IPS DF 4.7 (cell line): ENCODE measurements around the gene CRYAB.

Experiments used
- DNase-seq: peaks from one replicate; pipeline ENCODE4 v3.0.0-alpha.2; 2013; ENCODE audit warnings: low spot score; ENCODE audit errors: extremely low read depth

Gene CRYAB, protein sequence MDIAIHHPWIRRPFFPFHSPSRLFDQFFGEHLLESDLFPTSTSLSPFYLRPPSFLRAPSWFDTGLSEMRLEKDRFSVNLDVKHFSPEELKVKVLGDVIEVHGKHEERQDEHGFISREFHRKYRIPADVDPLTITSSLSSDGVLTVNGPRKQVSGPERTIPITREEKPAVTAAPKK

DNA sequence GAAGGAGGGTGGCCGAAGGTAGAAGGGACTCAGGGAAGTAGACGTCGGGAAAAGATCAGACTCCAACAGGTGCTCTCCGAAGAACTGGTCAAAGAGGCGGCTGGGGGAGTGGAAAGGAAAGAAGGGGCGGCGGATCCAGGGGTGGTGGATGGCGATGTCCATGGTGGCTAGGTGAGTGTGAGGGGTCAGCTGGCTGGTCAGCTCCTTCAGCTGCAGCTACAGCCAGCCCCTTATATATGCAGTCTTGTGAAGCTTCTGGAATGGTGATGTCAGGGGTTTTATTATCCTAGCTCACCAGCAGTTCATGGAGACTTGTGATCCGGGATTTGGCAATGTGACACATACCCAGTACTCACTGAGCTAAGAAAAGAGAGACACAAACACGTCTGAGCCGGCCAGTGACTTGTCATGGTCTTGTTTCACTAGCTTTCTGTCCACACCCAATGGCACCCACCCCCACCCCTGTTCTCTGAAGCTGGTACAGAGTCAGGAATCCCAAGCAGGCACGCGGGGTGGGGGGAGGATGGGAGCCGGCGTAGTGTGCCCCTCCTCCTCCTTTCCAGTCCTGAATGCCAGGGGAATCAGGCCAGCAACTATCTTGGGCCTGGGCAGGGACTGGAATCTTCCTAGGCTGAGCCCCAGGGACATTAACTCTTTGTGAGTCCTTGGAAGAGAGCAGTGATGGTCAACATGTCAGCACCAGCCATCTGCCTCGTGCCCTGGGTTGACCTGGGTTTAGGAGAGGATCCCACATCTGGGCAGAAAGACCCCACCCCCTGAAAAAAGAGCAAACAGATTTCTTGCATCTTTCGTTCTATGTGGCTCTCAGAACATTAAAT, at the start of gene CRYAB:
TSS of gene CRYAB (minus strand) at position 208 of the 839 bp plus-strand sequence. CDS start at position 162, 46 bp downstream.
- no peak for DNase-seq

DNA sequence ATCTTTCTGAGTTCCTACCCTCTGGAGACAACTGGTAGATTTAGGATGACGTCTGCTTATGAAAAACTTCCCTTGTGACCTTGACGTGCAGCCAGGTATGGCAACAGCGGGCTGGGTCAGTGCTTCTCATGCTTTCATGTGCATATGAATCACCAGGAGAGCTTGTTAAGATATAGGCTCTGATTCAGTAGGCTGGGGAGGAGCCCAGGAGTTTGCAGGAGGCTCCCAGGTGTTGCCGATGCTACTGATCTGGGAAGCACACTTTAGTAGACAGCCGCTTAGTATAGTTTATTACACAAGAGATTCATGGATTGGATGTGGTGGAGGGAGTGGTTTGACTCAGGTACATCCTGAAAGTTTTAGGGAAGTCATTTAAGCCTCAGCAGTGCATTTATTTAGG, 49.3 kb upstream of the CRYAB start:
- no peak for DNase-seq

DNA sequence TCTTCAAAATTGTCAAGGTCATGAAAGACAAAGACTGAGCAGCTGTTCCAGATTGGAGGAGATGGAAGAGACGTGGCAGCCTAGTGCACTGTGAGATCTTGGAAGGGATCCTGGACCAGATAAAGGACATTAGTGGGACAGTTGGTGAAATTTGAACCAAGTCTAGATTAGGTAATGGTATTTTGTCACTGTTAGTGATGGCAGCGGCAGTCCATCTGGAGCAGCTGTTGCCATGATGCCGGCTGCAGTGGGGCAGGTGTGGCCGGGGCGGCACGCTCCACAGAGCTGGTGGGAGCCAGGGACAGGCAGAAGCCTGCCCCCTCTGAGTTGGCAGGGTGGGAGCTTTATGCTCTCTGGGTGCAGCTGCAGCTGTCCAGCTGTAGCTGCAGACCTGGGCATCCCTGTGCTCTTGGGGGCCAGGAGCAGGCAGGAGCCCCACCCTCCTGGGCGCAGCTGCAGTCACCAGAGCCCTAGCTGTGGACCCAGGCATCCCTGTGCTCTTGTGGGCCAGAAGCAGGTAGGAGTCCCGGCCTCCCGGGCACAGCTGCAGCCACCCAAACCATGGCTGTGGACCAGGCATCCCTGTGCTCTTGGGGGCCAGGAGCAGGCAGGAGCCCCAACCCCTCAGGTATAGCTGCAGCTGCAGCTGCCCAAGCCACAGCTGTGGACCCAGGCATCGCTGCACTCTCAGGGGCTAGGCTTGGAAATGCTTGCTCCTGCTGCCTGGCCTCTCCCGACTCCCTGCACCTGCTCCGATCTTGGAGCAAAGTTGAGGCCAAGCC, 46.3 kb upstream of the CRYAB start:
- no peak for DNase-seq

DNA sequence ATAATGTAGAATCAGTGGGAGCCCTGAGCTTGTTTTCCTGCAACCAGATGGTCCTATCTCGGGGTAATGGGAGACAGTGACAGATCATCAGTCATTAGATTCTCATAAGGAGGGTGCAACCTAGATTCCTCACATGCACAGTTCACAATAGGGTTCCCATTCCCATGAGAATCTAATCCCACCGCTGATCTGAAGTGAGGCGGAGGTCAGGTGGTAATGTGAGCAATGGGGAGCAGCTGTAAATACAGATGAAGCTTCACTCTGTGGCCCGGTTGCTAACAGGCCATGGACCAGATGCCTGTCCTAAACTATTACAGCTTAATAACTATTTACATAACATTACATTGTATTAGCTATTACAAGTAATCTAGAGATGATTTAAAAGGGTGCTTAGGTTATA, 42.6 kb upstream of the CRYAB start:
- no peak for DNase-seq

DNA sequence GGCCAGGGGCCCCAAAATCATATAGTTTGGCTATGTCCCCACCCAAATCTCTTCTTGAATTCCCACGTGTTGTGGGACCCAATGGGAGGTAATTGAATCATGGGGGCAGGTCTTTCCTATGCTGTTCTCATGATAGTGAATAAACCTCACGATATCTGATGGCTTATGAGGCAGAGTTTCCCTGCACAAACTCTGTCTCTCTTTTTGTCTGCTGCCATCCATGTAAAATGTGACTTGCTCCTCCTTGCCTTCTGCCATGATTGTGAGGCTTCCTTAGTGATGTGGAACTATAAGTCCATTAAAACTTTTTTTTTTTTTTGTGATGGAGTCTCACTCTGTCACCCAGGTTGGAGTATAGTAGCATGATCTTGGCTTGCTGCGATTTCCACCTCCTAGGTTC, 40.0 kb upstream of the CRYAB start:
- DNase-seq, result no peak

DNA sequence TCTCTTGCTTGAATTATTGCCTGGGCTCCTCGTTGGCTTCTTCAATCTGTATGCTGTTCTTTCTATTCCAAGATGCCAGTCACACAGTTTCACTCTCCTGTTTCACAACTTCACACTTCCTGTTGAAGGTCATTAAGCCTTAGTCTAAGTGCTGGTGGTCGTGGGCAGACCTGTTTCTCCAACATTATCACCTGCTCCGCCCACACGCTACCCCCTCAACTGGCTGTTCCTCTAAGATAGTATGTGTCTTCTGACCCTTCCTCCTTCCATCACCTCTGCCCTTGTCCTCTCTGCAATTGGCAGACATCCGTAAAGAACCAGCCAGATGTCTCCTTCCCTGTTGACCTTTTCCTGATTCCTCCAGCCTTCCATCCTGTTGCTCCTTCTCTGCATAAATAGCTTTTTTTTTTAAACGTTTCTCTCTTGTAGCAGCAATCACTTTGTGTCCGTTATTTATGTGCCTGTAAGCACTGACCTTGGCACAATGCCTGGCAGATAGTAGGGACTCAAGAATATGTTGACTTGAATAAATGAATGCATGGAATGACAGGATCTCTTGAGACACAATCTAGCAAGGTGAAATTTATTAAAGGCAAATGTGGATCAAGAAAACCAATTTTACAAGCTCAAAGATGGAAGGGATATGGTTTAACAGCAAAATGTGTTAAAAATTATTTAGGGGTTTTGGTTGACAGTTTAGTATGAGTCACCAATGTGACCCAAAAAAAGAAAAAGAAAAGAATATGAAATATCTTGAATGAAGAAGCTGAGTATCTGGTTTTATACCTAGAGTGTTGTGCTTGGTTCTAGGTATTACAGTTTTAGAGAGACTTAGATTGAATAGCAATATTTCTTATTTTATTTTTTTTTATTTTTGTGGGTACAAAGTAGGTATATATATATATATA, 38.2 kb upstream of the CRYAB start:
- no peak for DNase-seq

DNA sequence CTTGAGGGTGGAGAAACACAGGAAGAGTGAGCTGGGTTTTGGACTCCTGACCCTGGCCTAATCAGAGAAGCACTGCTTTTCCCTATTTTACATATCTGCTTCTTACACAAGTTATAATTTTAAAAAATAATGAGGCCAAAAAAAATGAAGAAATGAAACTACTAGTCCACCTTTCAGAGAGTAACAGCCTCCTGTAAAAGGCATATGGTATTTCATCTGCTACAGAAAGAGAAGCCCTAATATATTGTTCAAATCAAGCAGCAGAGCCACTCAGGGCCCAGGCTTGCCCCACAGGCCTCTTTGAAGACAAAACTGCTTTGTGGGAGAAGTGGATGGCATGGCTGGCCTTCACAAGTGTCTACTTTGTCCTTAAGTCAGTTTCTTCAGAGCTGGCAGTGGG, 35.6 kb upstream of the CRYAB start:
- DNase-seq, result no peak

DNA sequence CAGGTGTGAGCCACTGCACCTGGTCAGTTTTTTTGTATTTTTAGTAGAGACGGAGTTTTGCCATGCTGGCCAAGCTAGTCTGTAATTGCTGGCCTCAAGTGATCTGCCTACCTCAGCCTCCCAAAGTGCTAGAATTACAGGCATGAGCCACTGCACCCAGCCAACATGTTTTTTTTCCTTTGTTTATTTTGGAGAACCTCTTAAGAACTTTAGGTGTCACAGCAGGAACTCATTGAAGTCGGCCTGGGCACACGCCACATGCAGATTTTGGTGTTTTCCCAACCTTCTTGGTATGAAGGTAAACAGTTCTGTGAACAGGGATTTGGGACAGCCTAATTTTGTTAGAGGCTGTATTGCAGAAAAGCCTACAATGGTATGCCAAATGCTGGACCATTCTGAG, 34.9 kb upstream of the CRYAB start:
- DNase-seq, result no peak

DNA sequence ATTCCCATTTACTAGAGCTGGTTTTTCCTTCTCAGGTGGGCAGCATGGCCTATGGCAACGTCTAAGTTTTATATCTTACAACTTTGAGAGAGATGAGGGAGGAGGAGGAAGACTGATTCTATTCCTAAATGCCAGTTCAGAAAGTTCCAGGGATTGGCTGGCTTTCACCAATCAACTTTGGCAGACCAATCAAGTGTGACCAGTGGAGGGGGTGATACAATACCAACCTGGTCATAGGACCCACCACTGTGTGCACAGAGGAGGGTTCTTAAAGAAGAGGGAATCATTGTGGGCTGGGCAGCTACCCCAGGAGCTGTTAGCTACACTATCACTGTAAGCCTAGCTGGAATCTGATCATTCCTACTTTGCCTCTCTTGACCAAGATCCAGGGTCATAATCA, 33.6 kb upstream of the CRYAB start:
- DNase-seq, result no peak

DNA sequence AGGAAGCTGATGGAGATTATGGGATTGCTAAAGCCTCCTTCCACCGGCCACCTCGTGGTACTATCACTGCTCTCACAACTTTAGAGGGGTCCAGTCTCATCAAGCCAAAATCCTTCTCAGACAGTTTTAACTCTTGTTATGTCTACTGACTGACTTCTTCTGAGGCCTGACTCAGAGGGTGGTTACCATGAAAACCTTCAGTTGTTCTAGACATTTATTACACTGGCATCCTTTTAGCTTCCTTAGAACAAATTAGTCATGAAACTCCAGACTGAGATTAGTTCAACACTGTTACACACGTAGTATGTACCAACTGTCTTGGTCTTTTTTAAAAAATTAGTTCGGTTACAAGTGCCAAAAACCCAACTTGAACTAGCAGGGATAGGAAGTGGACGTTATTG, 33.1 kb upstream of the CRYAB start:
- DNase-seq, result no peak

DNA sequence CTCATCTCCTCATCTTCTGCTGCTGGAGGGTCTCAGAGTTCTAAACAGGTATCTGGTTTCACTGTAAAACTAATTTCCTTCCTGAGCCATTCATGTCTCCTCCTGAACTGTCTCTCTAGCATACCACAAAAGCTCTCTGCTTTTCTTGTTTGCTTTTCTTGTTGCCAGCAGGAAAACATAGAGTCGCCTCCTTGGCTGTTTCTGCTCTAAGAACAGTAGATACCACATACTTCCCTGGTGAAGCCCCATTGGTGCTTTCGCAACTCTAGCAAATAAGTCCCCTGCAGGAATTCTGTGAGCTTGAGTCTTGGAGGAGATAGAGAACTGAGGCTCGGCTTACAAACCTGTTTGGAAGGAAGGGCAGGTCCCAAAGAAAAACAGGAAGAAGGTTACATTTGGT, 32.6 kb upstream of the CRYAB start:
- no peak for DNase-seq

DNA sequence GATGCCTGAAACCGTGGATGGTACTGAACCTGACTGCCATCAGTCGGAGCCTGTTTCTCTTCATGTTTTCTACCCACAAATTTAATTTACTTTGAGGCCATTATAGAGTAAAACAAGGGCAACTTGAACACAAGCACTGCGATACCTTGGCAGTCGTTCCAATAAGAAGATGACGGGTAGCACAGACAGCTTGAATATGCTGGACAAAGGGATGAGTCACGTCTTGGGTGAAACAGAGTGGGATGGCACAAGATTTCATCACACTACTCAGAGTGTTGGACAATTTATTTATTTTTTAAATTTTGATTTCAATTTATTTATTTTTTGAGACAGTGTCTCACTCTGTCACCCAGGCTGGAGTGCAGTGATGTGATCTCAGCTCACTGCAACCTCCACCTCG, 31.3 kb upstream of the CRYAB start:
- DNase-seq, result no peak

DNA sequence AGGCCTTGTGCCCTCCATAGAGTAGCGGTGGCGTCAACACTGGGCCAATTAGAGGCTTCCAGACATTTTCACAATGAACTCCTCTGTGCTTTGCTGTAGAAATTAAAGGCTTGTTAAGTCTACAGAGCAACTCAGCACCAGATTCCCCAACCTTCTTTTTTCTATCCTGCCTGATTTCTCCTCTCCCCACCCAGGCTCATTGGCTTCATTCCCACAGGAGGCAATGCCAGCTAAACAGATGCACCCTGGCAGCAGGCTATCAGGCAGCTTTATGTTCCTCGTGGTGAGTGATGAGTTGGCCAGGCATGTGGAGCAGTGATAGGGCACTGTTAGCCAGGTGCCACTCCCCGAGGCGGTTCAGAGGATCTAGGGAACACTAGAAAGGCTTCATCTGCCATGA, 30.4 kb upstream of the CRYAB start:
- no peak for DNase-seq

DNA sequence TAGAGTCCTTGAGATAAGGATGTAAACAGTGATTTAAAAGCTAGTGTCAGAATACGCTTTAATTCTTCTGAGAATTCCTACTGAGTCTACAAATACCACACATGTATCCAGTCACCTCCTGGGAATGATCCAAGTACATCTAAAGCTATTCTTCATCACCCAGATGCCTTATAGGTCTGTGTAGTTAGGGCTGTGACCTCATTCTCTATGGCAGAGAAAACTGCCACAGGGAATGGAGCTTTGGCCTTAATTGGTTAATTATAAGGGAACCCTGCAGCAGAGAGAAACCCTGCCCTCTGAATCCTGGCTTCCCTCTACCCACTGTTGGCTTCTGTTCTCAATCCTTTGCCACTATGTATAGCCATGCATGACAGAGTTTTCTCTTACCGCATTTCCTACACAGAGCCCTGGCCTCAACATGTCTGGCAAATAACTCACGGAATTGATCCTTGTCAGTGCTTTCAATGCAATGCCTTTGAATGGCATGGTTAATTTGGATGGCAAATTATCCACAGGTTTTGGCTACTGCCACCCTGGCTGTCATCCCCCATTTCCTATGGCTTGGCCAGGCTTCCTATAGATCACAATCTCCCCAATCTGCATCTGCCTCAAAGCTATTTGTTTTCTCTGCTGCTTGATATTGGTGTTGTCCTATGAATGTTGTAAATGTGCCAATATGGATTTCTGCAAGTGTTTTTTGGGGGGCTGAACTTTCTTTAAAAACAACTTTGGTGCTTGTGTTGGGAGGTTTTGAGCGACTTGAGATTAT, 28.4 kb upstream of the CRYAB start:
- DNase-seq, result no peak

DNA sequence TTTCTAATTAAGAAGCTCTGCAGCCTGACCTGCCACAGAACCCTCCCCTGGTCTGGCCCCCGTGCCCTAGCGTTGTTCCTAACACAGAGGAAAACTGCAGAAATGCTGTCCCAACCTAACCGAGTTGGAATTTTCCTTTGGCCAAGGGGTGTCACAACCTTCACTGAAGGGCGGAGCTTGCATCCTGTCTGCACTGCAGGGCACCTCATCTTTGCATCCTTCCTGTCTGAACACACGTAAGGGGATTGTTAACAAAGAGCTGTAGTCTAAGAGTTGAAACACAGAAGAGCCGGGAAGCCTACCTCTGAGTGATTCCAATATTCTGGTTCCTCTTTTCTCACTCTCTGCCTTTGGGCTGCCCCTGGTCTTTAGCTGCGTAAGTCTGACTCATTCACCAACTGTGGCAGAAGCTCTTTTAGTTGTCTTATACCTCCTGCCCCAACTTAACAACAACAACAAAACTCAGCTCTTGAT, 27.2 kb upstream of the CRYAB start:
- DNase-seq, result no peak

DNA sequence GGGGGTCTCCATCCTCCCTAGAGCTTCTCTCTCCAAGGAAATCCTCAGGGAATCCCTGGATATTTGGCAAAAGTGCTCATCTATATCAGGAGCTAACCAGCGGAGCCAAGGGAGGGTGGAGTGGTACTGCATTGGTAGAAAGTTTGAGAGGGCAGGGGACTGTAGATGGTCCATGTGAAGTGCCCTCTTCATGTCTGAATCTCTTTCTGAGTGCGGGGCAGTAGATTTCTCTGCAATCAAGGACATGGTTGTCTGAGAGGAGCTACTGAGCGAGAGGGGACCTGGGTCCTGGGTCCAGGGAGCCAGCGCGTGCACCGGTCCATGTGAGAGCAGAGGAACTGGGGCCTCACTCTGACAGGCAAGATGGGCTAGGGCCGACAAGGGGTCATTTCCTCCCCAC, 26.3 kb upstream of the CRYAB start:
- no peak for DNase-seq

DNA sequence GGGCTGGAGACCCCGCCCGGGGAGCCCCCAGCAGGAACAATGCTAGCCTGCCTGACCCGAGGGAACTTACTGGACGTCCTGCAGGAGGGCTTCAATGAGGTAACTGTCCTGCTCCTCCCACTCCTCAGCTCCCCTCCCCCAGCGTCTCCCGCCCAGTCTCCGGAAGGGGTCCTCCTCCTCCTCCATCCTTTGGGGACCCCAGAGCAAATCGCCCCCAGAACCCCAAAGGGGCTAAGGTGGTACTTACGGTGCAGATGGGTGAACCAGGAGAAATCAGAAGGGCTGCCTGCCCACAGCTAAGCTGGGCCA, 25.8 kb upstream of the CRYAB start:
- no peak for DNase-seq

DNA sequence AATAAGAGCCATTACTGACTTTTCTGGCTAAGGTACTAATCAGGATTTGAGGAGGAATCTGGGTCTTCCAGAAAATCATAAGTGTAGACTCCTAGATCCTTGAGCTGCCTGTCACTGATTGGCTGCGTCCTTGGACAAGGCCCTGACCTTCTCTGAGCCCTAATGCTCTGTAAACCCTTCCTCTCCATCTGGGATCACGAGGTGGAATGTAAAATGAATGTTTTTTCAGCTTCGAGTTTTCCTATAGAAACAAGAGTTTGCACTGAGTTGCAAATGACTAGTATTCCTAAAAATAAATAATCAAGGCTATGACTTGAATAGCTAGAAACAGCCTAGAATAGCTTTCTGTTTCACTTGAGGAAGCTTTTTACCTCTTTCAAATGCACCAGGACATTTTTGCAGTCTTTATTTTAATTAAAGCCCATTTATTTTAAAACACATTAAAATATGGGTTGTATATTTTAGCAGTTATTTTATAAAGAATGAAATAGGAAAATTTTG, 24.5 kb upstream of the CRYAB start:
- DNase-seq, result no peak

DNA sequence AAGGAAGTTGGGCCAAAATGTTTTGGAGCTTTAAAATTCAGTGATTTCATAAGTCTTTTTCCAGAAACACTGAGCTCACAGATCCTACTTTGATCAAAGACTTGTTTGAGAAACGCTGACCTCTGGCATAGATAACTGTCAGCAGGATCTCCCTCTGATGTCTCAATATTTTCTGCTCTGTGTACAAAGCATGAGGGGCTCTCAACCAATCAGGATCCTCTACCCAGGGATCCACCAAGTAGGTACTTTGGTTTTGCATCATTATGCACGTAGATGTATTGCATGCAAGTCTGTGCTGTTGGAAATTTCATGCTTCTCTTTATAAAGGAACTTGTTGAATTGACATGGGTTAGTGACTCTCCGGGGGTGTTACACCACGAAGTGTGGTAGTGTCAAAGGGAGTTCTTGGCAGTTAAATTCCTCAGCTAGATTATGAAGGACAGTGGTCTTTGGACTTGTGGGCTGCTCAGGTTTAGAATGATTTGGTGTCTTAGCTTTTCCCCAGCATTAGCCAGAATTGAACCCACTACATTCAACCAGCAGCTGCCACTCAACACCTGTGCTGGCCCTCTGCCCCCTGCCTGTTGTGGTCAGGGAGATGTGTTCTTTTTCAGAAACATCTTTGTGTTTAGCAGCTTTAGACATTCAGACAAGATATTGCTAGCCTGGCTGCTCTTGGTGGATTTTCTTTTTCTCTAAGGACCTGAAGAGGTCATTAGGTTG, 23.9 kb upstream of the CRYAB start:
- DNase-seq, result no peak

DNA sequence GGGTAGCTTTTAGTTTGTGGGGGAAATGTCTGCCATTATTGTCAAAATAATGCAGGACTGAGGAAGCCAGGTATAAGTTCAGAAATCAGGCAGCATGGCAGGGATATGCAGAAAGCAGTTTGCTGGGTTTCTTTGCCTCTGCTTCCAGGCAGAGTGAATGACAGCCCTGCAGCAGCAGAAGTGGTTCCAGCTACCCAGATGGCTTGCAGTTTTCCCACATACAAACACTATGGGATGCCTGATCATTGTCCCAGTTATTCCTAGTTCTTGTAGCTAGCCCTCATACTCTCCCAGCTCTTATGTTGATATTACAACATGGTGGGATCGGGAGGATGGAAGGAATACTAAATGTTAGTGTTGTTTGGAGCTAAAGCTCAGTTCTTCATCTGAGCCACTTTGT, 22.7 kb upstream of the CRYAB start:
- DNase-seq, result no peak
